Ovary (tissue), 9 donors: Measurements from ENCODE around the gene RRP15. TPM values are rescaled to one million over a fixed set of nuclear protein-coding genes. Genes with fewer than 3 reads are reported as not detected.

ENCODE experiments used
- DNase-seq, 5 donors: peaks; one replicate each; pipeline ENCODE4 v3.0.0-alpha.2; 2019 to 2020
- H3K27ac ChIP-seq, 2 donors: fragments of 200-600 bp; one replicate each; pipeline versions ENCODE4 v1.5.1 to v1.8.0; 2019 to 2022
- H3K27me3 ChIP-seq: fragments of 200-600 bp; one replicate; pipeline ENCODE4 v1.8.0; 2022
- H3K36me3 ChIP-seq: fragments of 200-600 bp; sonication (generic); one replicate; pipeline ENCODE4 v1.5.1; 2019
- H3K4me1 ChIP-seq: one replicate; pipeline ENCODE4 v1.8.1; 2013; ENCODE audit warnings: mild to moderate bottlenecking, moderate library complexity; ENCODE audit not compliant: insufficient read depth
- H3K4me3 ChIP-seq: fragments of 200-600 bp; sonication (generic); one replicate; pipeline ENCODE4 v1.5.1; 2017
- H3K9me3 ChIP-seq, 2 donors: fragments of 200-600 bp in 1 of 2; sonication (generic) in 1 of 2; one replicate each; pipeline versions ENCODE4 v1.5.1 to v1.8.1; 2013 to 2019; ENCODE audit warnings: mild to moderate bottlenecking in 1 of 2, moderate library complexity in 1 of 2
- CTCF ChIP-seq, 3 donors: fragments of 450-650 bp in 2 of 3; fragments of 200-600 bp in 1 of 3; IDR thresholded peaks; one replicate each; pipeline versions ENCODE4 v1.5.1 to v1.8.0; 2016 to 2022; ENCODE audit warnings: antibody characterized with exemption in 3 of 3, mild to moderate bottlenecking in 1 of 3
- EP300 ChIP-seq: sonication (generic); formaldehyde crosslinking; IDR thresholded peaks from one replicate; pipeline ENCODE4 v1.6.1; 2017; ENCODE audit warnings: antibody characterized with exemption
- POLR2A ChIP-seq: fragments of 450-650 bp; IDR thresholded peaks from one replicate; pipeline ENCODE4 v1.6.1; 2017; ENCODE audit warnings: antibody characterized with exemption, mild to moderate bottlenecking, moderate library complexity
- WGBS, 3 donors: extraction: QIAGEN DNeasy Blood & Tissue Kit in 1 of 3; methylation state at CpG; one replicate each; pipeline versions ENCODE4 v1.1.5 to v1.1.7; 2013 to 2017; 5-methylcytosine and 5-hydroxymethylcytosine counted together
- intact Hi-C, 4 donors: fragments of 100-400 bp; cut with DNase I; formaldehyde crosslinking; loops; one replicate each; pipeline versions ENCODE4 v1.11.0 to v1.15.1; 2022 to 2023
- polyA plus RNA-seq, 2 donors: library from polyadenylated mRNA; stranded (reverse); fragments of 200-250 nt in 1 of 2; fragments of 350-450 nt in 1 of 2; fragmentation: Illumina TruSeq in 1 of 2; extraction: RNeasy Lipid Tissue Mini Kit (QIAGEN cat#74804) in 1 of 2; gene quantifications; one replicate each; pipeline ENCODE4 v1.2.3, GENCODE V29; 2013 to 2014
- total RNA-seq, 7 donors: library from RNA; depleted of rRNA in 2 of 7; stranded (reverse); fragments of >200 nt in 2 of 7; fragmentation: NEBNext Ultra II Directional in 3 of 7; extraction: Animal tissue kit (Norgen Biotek cat#: 25700) in 3 of 7; gene quantifications; one replicate each; pipeline versions ENCODE4 v1.1.0 to v1.2.4, GENCODE V29; 2016 to 2023
- donor health status: DM: no; HTN: no; CAD: no; lungs with moderate emphysema.
- donor health status: DM: no; HTN: no; CAD: no.
- donor health status: Bipolar disorder and iron deficiency.
- donor health status: DM: yes; HTN: yes; CAD: no.
- donor health status: DM: no; HTN: no; CAD: no.
- donor health status: DM: yes; HTN: yes; CAD: no.

RRP15 gene
- total and polyA plus RNA-seq, 9 donors: 2.3 to 27.9 (median 17.7) TPM

DNA sequence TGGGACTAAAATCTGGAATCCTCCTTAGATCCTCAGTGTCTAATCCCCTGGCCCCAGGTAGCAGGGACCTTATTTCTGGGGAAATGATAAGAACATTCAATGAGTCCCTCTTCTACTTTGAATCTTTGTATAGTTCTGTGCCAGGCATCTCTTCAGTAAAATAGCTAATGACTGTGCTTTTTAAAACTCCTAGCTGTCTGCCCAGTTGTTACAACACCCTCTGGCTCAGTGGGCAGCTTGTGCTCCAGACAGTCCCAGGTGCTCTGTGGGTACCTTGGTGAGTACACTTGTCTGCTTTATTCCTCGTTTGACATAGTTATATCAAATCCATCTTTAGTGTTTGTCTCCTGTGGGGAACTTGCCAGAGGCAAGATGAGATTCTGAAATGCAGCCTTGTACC, 78.0 kb downstream of the RRP15 start:
- H3K9me3 ChIP-seq: no peaks in the 10 kb centered on the region
- WGBS, 3 donors: 79 to 100% (median 82%) methylated on average over 1 of the region's 1 CpG
- TF ChIP-seq POLR2A: no peak
- TF ChIP-seq EP300: no peak
- TF ChIP-seq CTCF (IDR thresholded peaks at IDR 0.05): no peak
- H3K36me3 ChIP-seq: no peaks in the 10 kb centered on the region
- no peak overlapping the region for H3K27ac ChIP-seq
- intact Hi-C loops: no loop called here
- no peaks in the 10 kb centered on the region for H3K27me3 ChIP-seq
- H3K4me1 ChIP-seq: peaks cover 11% of the 10 kb centered on the region
- H3K4me3 ChIP-seq: no peak overlapping the region
- DNase-seq: no peak

GRCh38 chr1:218364028-218364710, 79.1 kb downstream of the RRP15 start:
- peaks cover 11% of the 10 kb centered on the region for H3K4me1 ChIP-seq
- no peaks in the 10 kb centered on the region for H3K27me3 ChIP-seq
- intact Hi-C loops: no loop called here
- no peaks in the 10 kb centered on the region for H3K36me3 ChIP-seq
- H3K4me3 ChIP-seq: no peak overlapping the region
- DNase-seq: no peak
- WGBS, 3 donors: 28 to 44% (median 31%) methylated on average over 8 of the region's 8 CpGs
- H3K9me3 ChIP-seq: no peaks in the 10 kb centered on the region
- TF ChIP-seq CTCF (IDR thresholded peaks at IDR 0.05) (no peak), POLR2A (no peak), EP300 (no peak)
- H3K27ac ChIP-seq: peak overlapping the region in 1 of 2 donors; percentile 62

DNA sequence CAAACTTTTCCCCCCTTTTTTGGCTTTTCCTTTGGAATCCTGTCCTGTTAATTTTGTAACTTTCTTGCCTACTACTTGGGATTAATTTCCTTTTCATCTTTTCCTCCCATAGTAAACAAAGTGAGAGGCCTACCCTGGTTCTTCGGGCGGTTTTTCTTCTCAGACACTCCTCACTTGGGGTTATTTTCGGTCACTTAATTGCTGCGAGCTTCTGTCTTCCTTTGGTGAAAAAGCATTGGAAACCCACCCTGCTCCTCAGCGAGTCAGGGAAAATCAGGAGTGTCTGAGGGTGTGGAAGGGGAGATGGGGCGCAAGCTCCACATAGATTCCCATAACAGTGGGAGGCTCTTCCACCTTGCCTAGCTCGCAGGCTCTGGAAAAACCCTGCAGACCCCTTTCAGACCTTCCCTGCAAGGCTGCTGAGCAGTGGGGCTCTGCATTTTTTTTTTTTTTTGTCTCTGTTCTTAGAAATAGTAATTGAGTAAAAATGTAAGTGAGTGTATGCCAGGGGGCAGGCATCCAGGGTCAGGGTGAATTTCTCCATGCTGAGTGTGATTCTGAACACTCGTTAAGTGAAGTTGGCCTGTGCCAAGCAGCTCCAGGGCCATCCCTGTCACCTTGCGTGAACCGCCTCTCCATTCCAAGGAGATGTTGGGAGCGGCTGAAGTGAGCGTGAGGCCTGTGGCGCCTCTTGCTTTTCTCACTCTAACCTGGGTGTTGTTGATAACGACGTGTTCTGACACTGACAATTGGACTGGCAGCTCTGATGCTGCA, 80.3 kb downstream of the RRP15 start:
- TF ChIP-seq POLR2A (no peak), CTCF (IDR thresholded peaks at IDR 0.05) (no peak)
- H3K27ac ChIP-seq: peak overlapping the region in 1 of 2 donors; percentile 62
- intact Hi-C loops: no loop called here
- H3K27me3 ChIP-seq: no peaks in the 10 kb centered on the region
- DNase-seq: peak in 4 of 5 donors; percentile 38 to 56 (median 44)
- WGBS, 3 donors: 65 to 72% (median 72%) methylated on average over 15 of the region's 15 CpGs
- no peak overlapping the region for H3K4me3 ChIP-seq
- peaks cover 16% of the 10 kb centered on the region for H3K4me1 ChIP-seq
- no peaks in the 10 kb centered on the region for H3K36me3 ChIP-seq
- no peaks in the 10 kb centered on the region for H3K9me3 ChIP-seq

DNA sequence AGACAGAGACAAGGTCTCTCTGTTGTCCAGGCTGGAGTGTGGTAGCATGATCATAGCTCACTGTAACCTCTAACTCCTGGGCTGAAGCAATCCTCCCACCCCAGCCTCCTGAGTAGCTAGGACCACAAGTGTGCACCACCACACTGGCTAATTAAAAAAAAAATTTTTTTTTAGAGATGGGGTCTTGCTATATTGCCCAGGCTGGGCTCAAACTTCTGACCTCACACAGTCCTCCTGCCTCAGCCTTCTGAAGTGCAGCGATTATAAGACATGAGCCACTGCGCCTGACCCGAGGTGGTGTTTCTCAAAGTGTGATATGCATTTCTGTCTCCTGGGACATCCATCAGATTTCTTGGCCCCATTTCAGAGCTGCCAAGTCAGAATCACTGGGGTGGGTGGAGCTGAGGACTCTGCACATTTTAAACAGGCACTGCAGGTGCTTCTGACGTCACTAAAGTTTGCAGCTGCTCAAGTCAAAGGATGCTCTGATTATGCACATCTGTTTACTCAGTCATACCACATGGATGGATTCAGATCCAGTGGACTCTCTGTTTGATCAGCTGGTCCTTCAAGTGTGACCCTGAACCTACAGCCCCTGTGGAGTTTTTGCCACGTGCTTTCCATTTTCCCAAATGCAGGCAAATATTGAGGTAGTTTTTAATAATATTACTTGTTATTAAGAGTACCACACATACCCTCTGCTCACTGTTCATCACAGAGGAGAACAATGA, 81.4 kb downstream of the RRP15 start:
- peaks cover 20% of the 10 kb centered on the region for H3K4me1 ChIP-seq
- no peaks in the 10 kb centered on the region for H3K9me3 ChIP-seq
- H3K4me3 ChIP-seq: no peak overlapping the region
- 62 to 73% (median 64%) methylated on average over 5 of the region's 5 CpGs for WGBS, 3 donors
- TF ChIP-seq EP300: no peak
- DNase-seq: no peak
- intact Hi-C loops: no loop called here
- H3K36me3 ChIP-seq: no peaks in the 10 kb centered on the region
- no peaks in the 10 kb centered on the region for H3K27me3 ChIP-seq
- H3K27ac ChIP-seq: no peak overlapping the region
